HCT116 (cell line): ENCODE measurements around the gene SEC14L1. TPM values are rescaled to one million over a fixed set of nuclear protein-coding genes. Genes with fewer than 3 reads are reported as not detected.

Experiments
- ATAC-seq: fragments of 200-7000 bp; cut with Tn5 transposase; 2 replicates; pipeline ENCODE4 v1.9.1; 2020; ENCODE audit warnings: mild to moderate bottlenecking, moderate library complexity
- BruUV-seq: library from RNA; stranded (reverse); fragments of 400-500 nt; replicated peaks from 2 replicates; lab custom pipeline; 2021; lab: Mats Ljungman, UMichigan
- CTCF ChIA-PET: fragments of 300-600 bp; sonication (Branson Sonifier 250); formaldehyde crosslinking; loops from one replicate; lab custom pipeline; 2021; ENCODE audit warnings: antibody characterized with exemption; lab: Charles Lee
- POLR2A ChIA-PET: fragments of 300-600, 350-600 bp; sonication (Branson Sonifier 250); formaldehyde crosslinking; loops from one replicate; lab custom pipeline; 2021; ENCODE audit warnings: antibody characterized with exemption; lab: Charles Lee
- RAD21 ChIA-PET, 2 experiments: fragments of 300-600 bp; sonication (Branson Sonifier 250); formaldehyde crosslinking; loops; one replicate each; lab custom pipeline; 2023; ENCODE audit warnings: low total read pairs in 2 of 2; ENCODE audit not compliant: uncharacterized antibody in 2 of 2, unreplicated experiment in 2 of 2, low non-redundant PET in 1 of 2; lab: Charles Lee
- DNase-seq: peaks from one replicate; pipeline ENCODE4 v3.0.0-alpha.2; 2010; ENCODE audit warnings: low read depth, low spot score
- H2AFZ ChIP-seq: fragments of 200-600 bp; shearing (Covaris generic), sonication (generic); 2 replicates; pipeline ENCODE4 v1.6.1; 2017; ENCODE audit warnings: low read depth, mixed run types, mixed read lengths, antibody characterized with exemption, low read length; ENCODE audit not compliant: poor library complexity, severe bottlenecking
- H3K27ac ChIP-seq: 2 replicates; pipeline ENCODE4 v1.5.1; 2012; ENCODE audit warnings: low read depth, low read length
- H3K27me3 ChIP-seq: fragments of 200-600 bp; sonication (generic); 2 replicates; pipeline ENCODE4 v1.6.1; 2016; ENCODE audit warnings: mixed run types, low read length, mixed read lengths; ENCODE audit not compliant: insufficient read depth
- H3K36me3 ChIP-seq, 2 experiments: fragments of 200-500 bp in 1 of 2; fragments of 200-600 bp in 1 of 2; sonication (Bioruptor generic) in 1 of 2; sonication (generic) in 1 of 2; 2 replicates each; pipeline versions ENCODE4 v1.5.1 to v1.6.1; 2014 to 2016; ENCODE audit warnings: low read length in 2 of 2, inconsistent platforms in 1 of 2, mixed read lengths in 1 of 2, mixed run types in 1 of 2; ENCODE audit not compliant: insufficient read depth in 2 of 2, control insufficient read depth in 1 of 2
- H3K4me1 ChIP-seq, 2 experiments: fragments of 200-600 bp in 1 of 2; sonication (generic) in 1 of 2; 2 replicates each; pipeline versions ENCODE4 v1.5.1 to v1.6.1; 2012 to 2017; ENCODE audit warnings: low read length in 2 of 2, inconsistent platforms in 1 of 2, mild to moderate bottlenecking in 1 of 2, mixed read lengths in 1 of 2, mixed run types in 1 of 2, moderate library complexity in 1 of 2; ENCODE audit not compliant: insufficient read depth in 2 of 2, control insufficient read depth in 1 of 2
- H3K4me2 ChIP-seq: fragments of 200-600 bp; sonication (generic); 2 replicates; pipeline ENCODE4 v1.6.1; 2017; ENCODE audit warnings: mixed run types, low read length, mixed read lengths
- H3K4me3 ChIP-seq, 2 experiments: fragments of 200-600 bp in 1 of 2; sonication (generic) in 1 of 2; replicated peaks in 1 of 2; 2 replicates each; pipeline ENCODE4 v1.5.1; 2011 to 2016; ENCODE audit warnings: low read length in 2 of 2, control low read depth in 1 of 2, low read depth in 1 of 2, mild to moderate bottlenecking in 1 of 2, mixed read lengths in 1 of 2, mixed run types in 1 of 2
- H3K79me2 ChIP-seq: fragments of 200-600 bp; sonication (generic); 2 replicates; pipeline ENCODE4 v1.6.1; 2017; ENCODE audit warnings: mild to moderate bottlenecking, mixed run types, low read length, moderate library complexity, mixed read lengths; ENCODE audit not compliant: insufficient read depth
- H3K9ac ChIP-seq: fragments of 200-600 bp; sonication (generic); 2 replicates; pipeline ENCODE4 v1.6.1; 2016; ENCODE audit warnings: low read length, mixed read lengths
- H3K9me2 ChIP-seq: fragments of 200-600 bp; sonication (generic), shearing (Covaris generic); 2 replicates; pipeline ENCODE4 v1.6.1; 2017; ENCODE audit warnings: mixed run types, mild to moderate bottlenecking, moderate library complexity; ENCODE audit not compliant: insufficient read depth
- H3K9me3 ChIP-seq, 2 experiments: fragments of 200-500 bp in 1 of 2; fragments of 200-600 bp in 1 of 2; sonication (Bioruptor generic) in 1 of 2; sonication (generic) in 1 of 2; 2 replicates each; pipeline ENCODE4 v1.6.1; 2014 to 2017; ENCODE audit warnings: low read length in 2 of 2, mixed read lengths in 2 of 2, inconsistent platforms in 1 of 2, low read depth in 1 of 2, mild to moderate bottlenecking in 1 of 2, mixed run types in 1 of 2, moderate library complexity in 1 of 2; ENCODE audit not compliant: control insufficient read depth in 1 of 2, insufficient read depth in 1 of 2
- H4K20me1 ChIP-seq: fragments of 200-600 bp; sonication (generic), shearing (Covaris generic); 2 replicates; pipeline ENCODE4 v1.6.1; 2017; ENCODE audit warnings: mixed run types, mild to moderate bottlenecking, moderate library complexity; ENCODE audit not compliant: insufficient read depth
- MAX ChIP-seq: IDR thresholded peaks from 2 replicates; pipeline ENCODE4 v1.6.1; 2012
- REST ChIP-seq: IDR thresholded peaks from 2 replicates; pipeline ENCODE4 v1.6.1; 2012; ENCODE audit warnings: low read depth
- SRF ChIP-seq: IDR thresholded peaks from 2 replicates; pipeline ENCODE4 v1.6.1; 2012; ENCODE audit warnings: low read depth
- TCF7L2 ChIP-seq: IDR thresholded peaks from 2 replicates; pipeline ENCODE4 v1.7.0; 2011; ENCODE audit warnings: borderline replicate concordance, inconsistent platforms; ENCODE audit not compliant: insufficient read depth, insufficient read length; ENCODE audit errors: extremely low read depth
- ZFX ChIP-seq: fragments of 450-650 bp; IDR thresholded peaks from 2 replicates; pipeline ENCODE4 v1.6.1; 2017
- intact Hi-C: fragments of 100-400 bp; cut with micrococcal nuclease; formaldehyde crosslinking; loops from 2 replicates; pipeline ENCODE4 v1.10.0; 2022
- total RNA-seq: library from RNA; stranded (reverse); gene quantifications from one replicate; pipeline ENCODE4 v1.2.1, GENCODE V29; 2021; ENCODE audit not compliant: unreplicated experiment

SEC14L1 gene
- total RNA-seq, 1 experiment from 2014 or later, result 59.7 TPM

GRCh38 chr17:77153472-77153871 is 12.7 kb downstream of the SEC14L1 start:
- no peak for ATAC-seq
- Histone ChIP-seq H2AFZ (no peak overlapping the region), H3K36me3 (0 out of 4 replicates have a peak, but pooled peaks cover 0 to 8% of the 10 kb centered on the region in 2 experiments), H3K9me3 (no peaks in the 10 kb centered on the region), H3K27me3 (no peaks in the 10 kb centered on the region), H4K20me1 (no peaks in the 10 kb centered on the region), H3K4me1 (no peaks in the 10 kb centered on the region), H3K27ac (no peak overlapping the region), H3K79me2 (peaks cover 28% of the 10 kb centered on the region), H3K9ac (no peak overlapping the region), H3K4me2 (no peak overlapping the region), H3K9me2 (no peaks in the 10 kb centered on the region), H3K4me3 (no peak overlapping the region)
- intact Hi-C loops, result no loop called here
- ChIA-PET CTCF (interaction anchor here (1.9 kb wide), 1 partner anchor 65 kb away, joined by 4 read pairs; no protein-coding TSS in a partner anchor), RAD21 (no interaction called here), POLR2A (no interaction called here)
- TF ChIP-seq REST, result no peak
- TF ChIP-seq MAX, result no peak
- no peak for DNase-seq
- no TSS peak for BruUV-seq

- Histone ChIP-seq H2AFZ (no peak overlapping the region), H3K4me2 (no peak overlapping the region), H3K27ac (no peak overlapping the region), H4K20me1 (no peaks in the 10 kb centered on the region), H3K9ac (no peak overlapping the region), H3K4me3 (no peak overlapping the region), H3K4me1 (no peaks in the 10 kb centered on the region), H3K79me2 (peaks cover 29% of the 10 kb centered on the region), H3K9me3 (no peaks in the 10 kb centered on the region), H3K9me2 (no peaks in the 10 kb centered on the region), H3K27me3 (no peaks in the 10 kb centered on the region), H3K36me3 (0 out of 4 replicates have a peak, but pooled peaks cover 0 to 2% of the 10 kb centered on the region in 2 experiments)
- BruUV-seq, result no TSS peak
- TF ChIP-seq SRF, result no peak
- no peak for TF ChIP-seq ZFX
- TF ChIP-seq TCF7L2, result no peak
- POLR2A ChIA-PET, result no interaction called here
- ATAC-seq (no peak), DNase-seq (no peak)
- CTCF ChIA-PET, result interaction anchor here (1.9 kb wide), 1 partner anchor 66 kb away, joined by 4 read pairs; no protein-coding TSS in a partner anchor
- intact Hi-C loops, result no loop called here
- RAD21 ChIA-PET, result no interaction called here
Observed at GRCh38 chr17:77153999-77154586, 13.3 kb downstream of the SEC14L1 start.
